Transverse colon (tissue), 3 donors: ENCODE data around the gene ANXA10.

Experiments used
- POLR2A ChIP-seq: fragments of 450-650 bp; IDR thresholded peaks from one replicate; pipeline ENCODE4 v1.6.1; 2016; ENCODE audit warnings: antibody characterized with exemption, mild to moderate bottlenecking, moderate library complexity
- TF ChIP-seq, protein P1 (sequence below), 5 experiments: fragments of 200-600 bp in 3 of 5; fragments of 450-650 bp in 2 of 5; sonication (generic) in 3 of 5; IDR thresholded peaks; 1 replicate in 2 of 5; 2 replicates in 3 of 5; pipeline ENCODE4 v1.5.1; 2016 to 2017; ENCODE audit warnings: antibody characterized with exemption in 5 of 5, inconsistent platforms in 3 of 5, mild to moderate bottlenecking in 2 of 5, moderate library complexity in 1 of 5

DNA sequence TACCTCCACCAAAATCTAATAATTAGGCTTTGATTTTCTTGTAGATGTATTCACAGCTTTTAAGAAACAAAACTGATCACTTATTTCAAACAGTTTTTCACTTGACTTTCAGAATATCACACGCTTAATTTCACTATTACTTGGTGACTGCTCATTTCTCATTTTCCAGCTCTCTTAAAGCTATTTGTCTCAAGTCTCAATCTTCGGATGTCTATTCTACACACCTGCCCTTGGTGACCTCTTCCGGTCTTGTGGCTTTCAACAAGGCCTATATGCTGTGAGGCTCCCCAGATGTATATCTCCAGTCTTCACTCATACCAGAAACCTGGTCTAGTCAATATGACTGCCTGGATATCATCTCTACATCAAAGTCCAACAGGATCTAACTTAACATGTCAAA lies 34.9 kb upstream of the ANXA10 start:
- TF ChIP-seq, protein P1, sequence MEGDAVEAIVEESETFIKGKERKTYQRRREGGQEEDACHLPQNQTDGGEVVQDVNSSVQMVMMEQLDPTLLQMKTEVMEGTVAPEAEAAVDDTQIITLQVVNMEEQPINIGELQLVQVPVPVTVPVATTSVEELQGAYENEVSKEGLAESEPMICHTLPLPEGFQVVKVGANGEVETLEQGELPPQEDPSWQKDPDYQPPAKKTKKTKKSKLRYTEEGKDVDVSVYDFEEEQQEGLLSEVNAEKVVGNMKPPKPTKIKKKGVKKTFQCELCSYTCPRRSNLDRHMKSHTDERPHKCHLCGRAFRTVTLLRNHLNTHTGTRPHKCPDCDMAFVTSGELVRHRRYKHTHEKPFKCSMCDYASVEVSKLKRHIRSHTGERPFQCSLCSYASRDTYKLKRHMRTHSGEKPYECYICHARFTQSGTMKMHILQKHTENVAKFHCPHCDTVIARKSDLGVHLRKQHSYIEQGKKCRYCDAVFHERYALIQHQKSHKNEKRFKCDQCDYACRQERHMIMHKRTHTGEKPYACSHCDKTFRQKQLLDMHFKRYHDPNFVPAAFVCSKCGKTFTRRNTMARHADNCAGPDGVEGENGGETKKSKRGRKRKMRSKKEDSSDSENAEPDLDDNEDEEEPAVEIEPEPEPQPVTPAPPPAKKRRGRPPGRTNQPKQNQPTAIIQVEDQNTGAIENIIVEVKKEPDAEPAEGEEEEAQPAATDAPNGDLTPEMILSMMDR (IDR thresholded peaks at IDR 0.05) = no peak
- no peak for TF ChIP-seq POLR2A
